HUES6 (cell line): ENCODE data around the gene P3H2.
"Not testable (repeated sequence)": the region's sequence is repeated elsewhere in the genome, so short reads cannot be mapped to it uniquely, and the experiment has no call there.

Experiments
- H3K27ac ChIP-seq: 2 replicates; pipeline ENCODE4 v1.7.0; 2013; ENCODE audit warnings: low read depth, mild to moderate bottlenecking, low read length, inconsistent platforms
- H3K27me3 ChIP-seq: 2 replicates; pipeline ENCODE4 v1.6.1; 2013; ENCODE audit warnings: low read length; ENCODE audit not compliant: control insufficient read depth, insufficient read depth
- H3K36me3 ChIP-seq: 2 replicates; pipeline ENCODE4 v1.6.1; 2013; ENCODE audit warnings: low read length; ENCODE audit not compliant: control insufficient read depth, insufficient read depth
- H3K4me1 ChIP-seq: 2 replicates; pipeline ENCODE4 v1.6.1; 2013; ENCODE audit warnings: low read length; ENCODE audit not compliant: control insufficient read depth, insufficient read depth
- H3K4me3 ChIP-seq: 2 replicates; pipeline ENCODE4 v1.5.1; 2013; ENCODE audit warnings: low read depth, low read length
- H3K9ac ChIP-seq: one replicate; pipeline ENCODE4 v1.6.1; 2013; ENCODE audit warnings: mild to moderate bottlenecking, low read length
- H3K9me3 ChIP-seq: 2 replicates; pipeline ENCODE4 v1.6.1; 2013; ENCODE audit warnings: low read depth, low read length; ENCODE audit not compliant: control insufficient read depth, insufficient read depth

P3H2 gene

DNA sequence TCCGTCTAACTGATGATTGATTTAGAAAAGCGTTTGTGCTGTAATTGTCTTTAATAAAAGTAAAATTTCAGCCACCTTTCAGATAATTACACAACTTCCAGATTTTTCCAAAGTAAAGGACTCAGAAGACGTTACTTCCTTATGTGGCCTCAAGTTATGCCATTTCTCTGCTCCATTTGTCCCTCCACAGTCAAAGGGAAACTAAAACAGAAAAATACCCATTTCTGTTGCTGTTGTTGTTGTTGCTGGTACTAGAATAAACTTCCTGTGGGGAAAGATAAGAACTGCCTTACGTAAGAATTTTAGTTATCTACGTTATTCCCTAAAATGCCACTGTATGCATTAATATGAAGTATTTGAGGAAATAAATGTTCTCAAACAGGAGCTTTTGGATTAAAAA, 153.9 kb downstream of the P3H2 start:
- Histone ChIP-seq H3K9me3 (no peaks in the 10 kb centered on the region), H3K4me3 (no peak overlapping the region), H3K27me3 (no peaks in the 10 kb centered on the region), H3K9ac (no peak overlapping the region), H3K36me3 (peaks cover 38% of the 10 kb centered on the region), H3K27ac (no peak overlapping the region), H3K4me1 (peaks cover 4% of the 10 kb centered on the region)

- H3K4me3 ChIP-seq, result no peak overlapping the region
- H3K4me1 ChIP-seq, result peaks cover 6% of the 10 kb centered on the region
- peaks cover 19% of the 10 kb centered on the region; the same call in 1 of the 2 replicates for H3K36me3 ChIP-seq
- H3K9ac ChIP-seq, result no peak overlapping the region
- H3K27me3 ChIP-seq, result no peaks in the 10 kb centered on the region
- H3K9me3 ChIP-seq, result no peaks in the 10 kb centered on the region
- H3K27ac ChIP-seq, result no peak overlapping the region
Observed at GRCh38 chr3:189964623-189965332, 155.9 kb downstream of the P3H2 start.

DNA sequence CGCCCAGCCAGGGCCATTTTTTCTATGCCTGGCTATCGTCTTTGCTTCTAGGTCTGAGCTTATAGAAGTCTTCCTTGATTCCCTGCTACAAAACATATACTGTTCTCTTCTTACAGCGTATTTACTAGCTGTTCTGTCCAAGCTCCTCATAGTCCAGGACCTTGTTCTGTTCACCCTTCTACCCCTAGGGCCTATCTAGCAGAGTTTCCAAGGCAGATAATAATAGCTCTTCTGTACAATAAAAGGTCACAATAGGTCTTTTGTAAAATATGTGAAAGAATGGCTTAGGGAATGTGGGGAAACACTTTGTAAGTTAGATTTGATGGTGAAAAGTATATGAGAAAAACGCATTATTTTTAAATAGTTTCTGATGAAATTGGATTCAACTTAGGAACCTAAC, 158.2 kb downstream of the P3H2 start:
- Histone ChIP-seq H3K9ac (no peak overlapping the region), H3K27me3 (no peaks in the 10 kb centered on the region), H3K27ac (no peak overlapping the region), H3K4me1 (peaks cover 6% of the 10 kb centered on the region), H3K9me3 (no peaks in the 10 kb centered on the region), H3K36me3 (peaks cover 10% of the 10 kb centered on the region; the same call in 1 of the 2 replicates), H3K4me3 (no peak overlapping the region)

DNA sequence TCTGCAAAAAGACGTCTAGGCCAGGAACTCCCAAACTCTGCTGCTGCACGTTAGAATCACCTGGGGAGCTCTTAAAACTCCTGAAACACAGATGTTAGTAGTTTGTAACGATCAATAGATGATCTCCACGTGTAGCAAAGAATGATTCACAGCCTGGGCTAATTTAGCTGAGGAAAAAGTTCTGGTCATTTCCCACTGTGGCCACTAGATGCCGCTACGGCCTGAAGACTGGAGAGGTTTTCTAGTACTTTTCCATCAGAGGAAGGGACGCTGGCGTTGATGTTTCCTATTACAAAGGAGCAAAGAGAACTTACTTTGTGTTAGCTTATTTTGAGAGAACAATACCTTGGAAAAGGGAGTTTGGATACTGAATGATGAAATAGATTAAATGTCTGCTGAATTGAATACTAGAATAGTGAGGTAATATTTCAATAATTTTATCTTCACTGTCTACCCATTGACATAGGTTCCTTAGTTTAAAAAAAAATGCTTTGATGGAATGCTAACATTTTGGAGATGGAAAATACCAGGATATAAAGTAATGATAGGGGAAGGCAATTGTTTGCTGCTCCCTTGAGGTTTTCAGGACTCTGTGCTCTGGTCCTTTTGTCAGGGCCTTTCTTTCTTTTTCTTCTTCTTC, 159.1 kb downstream of the P3H2 start:
- Histone ChIP-seq H3K27me3 (no peaks in the 10 kb centered on the region), H3K9me3 (no peaks in the 10 kb centered on the region), H3K27ac (no peak overlapping the region), H3K4me3 (no peak overlapping the region), H3K9ac (no peak overlapping the region), H3K4me1 (peaks cover 6% of the 10 kb centered on the region), H3K36me3 (peaks cover 10% of the 10 kb centered on the region; the same call in 1 of the 2 replicates)

GRCh38 chr3:189961086-189961485, 159.6 kb downstream of the P3H2 start:
- not testable (repeated sequence) for H3K36me3 ChIP-seq

GRCh38 chr3:189954733-189955665, 165.7 kb downstream of the P3H2 start:
- no peaks in the 10 kb centered on the region; the same call in 1 of the 2 replicates for H3K36me3 ChIP-seq
- H3K27me3 ChIP-seq, result no peaks in the 10 kb centered on the region
- no peak overlapping the region for H3K9ac ChIP-seq

More at GRCh38 chr3:189961086-189961485, 159.6 kb downstream of the P3H2 start:
- not testable (repeated sequence) for H3K9me3 ChIP-seq, H3K27me3 ChIP-seq, H3K4me3 ChIP-seq, H3K9ac ChIP-seq, H3K27ac ChIP-seq, H3K4me1 ChIP-seq

DNA sequence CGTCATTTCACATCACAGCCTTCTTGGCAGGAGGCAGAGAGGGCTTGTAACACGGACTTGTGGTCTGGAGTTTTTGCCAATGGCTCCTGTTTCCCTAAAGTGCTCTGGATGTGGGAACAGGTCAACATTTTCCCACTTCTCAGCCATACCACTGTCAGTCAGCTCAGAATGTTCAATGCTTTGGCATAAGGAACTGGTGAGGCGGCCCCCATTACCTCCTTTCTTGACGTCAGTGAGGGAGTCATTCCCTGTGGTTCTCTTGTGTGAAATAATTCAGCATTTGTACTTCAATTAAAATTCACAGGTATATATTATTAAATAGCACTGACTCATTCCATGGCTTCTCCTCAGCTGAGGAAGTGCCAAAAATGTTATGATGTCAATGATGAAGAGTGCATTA, 167.1 kb downstream of the P3H2 start:
- H3K9ac ChIP-seq, result no peak overlapping the region
- no peaks in the 10 kb centered on the region for H3K9me3 ChIP-seq
- no peak overlapping the region for H3K4me3 ChIP-seq
- H3K4me1 ChIP-seq, result no peaks in the 10 kb centered on the region; the same call in 1 of the 2 replicates
- H3K27ac ChIP-seq, result no peak overlapping the region
- H3K36me3 ChIP-seq, result no peaks in the 10 kb centered on the region; the same call in 1 of the 2 replicates
- H3K27me3 ChIP-seq, result no peaks in the 10 kb centered on the region

More at GRCh38 chr3:189954733-189955665, 165.7 kb downstream of the P3H2 start:
- Histone ChIP-seq H3K4me1 (no peaks in the 10 kb centered on the region; the same call in 1 of the 2 replicates), H3K9me3 (no peaks in the 10 kb centered on the region), H3K4me3 (no peak overlapping the region), H3K27ac (no peak overlapping the region)

DNA sequence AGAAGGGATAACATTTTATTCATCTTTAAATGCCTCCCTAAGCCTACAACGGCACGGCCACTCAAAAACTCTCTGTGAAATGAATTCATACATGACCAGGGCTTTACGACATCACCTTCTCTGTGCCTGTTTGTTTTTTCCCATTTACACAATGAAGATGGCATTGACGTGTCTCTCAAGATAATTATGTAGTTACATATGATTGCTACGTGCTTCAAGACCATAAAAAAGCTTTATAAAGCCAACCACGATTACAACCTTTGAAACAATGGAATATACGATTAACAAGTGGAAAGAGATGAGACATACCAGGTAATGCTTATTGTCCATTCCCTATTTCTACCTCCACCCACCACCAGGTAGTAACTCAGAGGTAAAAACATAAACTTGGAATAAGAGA, 168.4 kb downstream of the P3H2 start:
- Histone ChIP-seq H3K4me3 (no peak overlapping the region), H3K27ac (no peak overlapping the region), H3K4me1 (no peaks in the 10 kb centered on the region; the same call in 1 of the 2 replicates), H3K27me3 (no peaks in the 10 kb centered on the region), H3K9me3 (no peaks in the 10 kb centered on the region), H3K36me3 (no peaks in the 10 kb centered on the region; the same call in 1 of the 2 replicates), H3K9ac (no peak overlapping the region)

GRCh38 chr3:189950258-189950657, 170.4 kb downstream of the P3H2 start:
- H3K4me1 ChIP-seq, result no peaks in the 10 kb centered on the region; the same call in 1 of the 2 replicates
- no peak overlapping the region for H3K9ac ChIP-seq
- H3K36me3 ChIP-seq, result no peaks in the 10 kb centered on the region
- H3K27me3 ChIP-seq, result no peaks in the 10 kb centered on the region
- H3K9me3 ChIP-seq, result no peaks in the 10 kb centered on the region
- no peak overlapping the region for H3K4me3 ChIP-seq
- no peak overlapping the region for H3K27ac ChIP-seq

GRCh38 chr3:189949580-189949979, 171.1 kb downstream of the P3H2 start:
- Histone ChIP-seq H3K4me1 (no peaks in the 10 kb centered on the region; the same call in 1 of the 2 replicates), H3K4me3 (no peak overlapping the region), H3K27ac (no peak overlapping the region), H3K36me3 (no peaks in the 10 kb centered on the region), H3K27me3 (no peaks in the 10 kb centered on the region), H3K9me3 (no peaks in the 10 kb centered on the region), H3K9ac (no peak overlapping the region)
